IMR-90 (cell line): ENCODE data around the gene NCAPG2. TPM values are rescaled to one million over a fixed set of nuclear protein-coding genes. Genes with fewer than 3 reads are reported as not detected.

Experiments
- ATAC-seq: fragments of 200-7000 bp; cut with Tn5 transposase; 2 replicates; pipeline ENCODE4 v1.9.1; 2020; ENCODE audit warnings: low read depth, mild to moderate bottlenecking, moderate library complexity
- BruUV-seq: library from RNA; stranded (reverse); fragments of 400-500 nt; replicated peaks from 2 replicates; lab custom pipeline; 2021; lab: Mats Ljungman, UMichigan
- CTCF ChIA-PET: fragments of 300-600 bp; formaldehyde crosslinking; extraction: SDS; loops from one replicate; lab custom pipeline; 2021; ENCODE audit warnings: antibody characterized with exemption; lab: Yijun Ruan, JAX
- POLR2A ChIA-PET: fragments of 300-600 bp; sonication (Branson Sonifier 250); formaldehyde crosslinking; loops from one replicate; lab custom pipeline; 2022; ENCODE audit warnings: antibody characterized with exemption; ENCODE audit not compliant: unreplicated experiment; lab: Charles Lee
- DNase-seq: peaks from one replicate; pipeline ENCODE4 v3.0.0; 2013
- H2AFZ ChIP-seq: replicated peaks from 2 replicates; pipeline ENCODE3; 2013; ENCODE audit warnings: low read length, mild to moderate bottlenecking; ENCODE audit not compliant: poor library complexity
- H2AK5ac ChIP-seq: 2 replicates; pipeline ENCODE4 v1.6.1; 2013; ENCODE audit warnings: low read depth, low read length, inconsistent platforms
- H2AK9ac ChIP-seq: replicated peaks from 2 replicates; pipeline ENCODE3; 2013; ENCODE audit warnings: mild to moderate bottlenecking, low read depth, low read length, moderate library complexity; ENCODE audit not compliant: poor library complexity
- H2BK120ac ChIP-seq: 2 replicates; pipeline ENCODE4 v1.6.1; 2013; ENCODE audit warnings: low read depth, low read length, inconsistent platforms
- H2BK15ac ChIP-seq: 3 replicates; pipeline ENCODE4 v1.6.1; 2013; ENCODE audit warnings: low read depth, low read length, inconsistent platforms
- H2BK20ac ChIP-seq: 2 replicates; pipeline ENCODE4 v1.6.1; 2013; ENCODE audit warnings: low read depth, mild to moderate bottlenecking, inconsistent platforms, low read length, moderate library complexity
- H2BK5ac ChIP-seq: 2 replicates; pipeline ENCODE4 v1.6.1; 2013; ENCODE audit warnings: mild to moderate bottlenecking, low read depth, low read length, inconsistent platforms; ENCODE audit not compliant: poor library complexity, severe bottlenecking
- H3K14ac ChIP-seq: replicated peaks from 2 replicates; pipeline ENCODE4 v1.6.1; 2013; ENCODE audit warnings: low read depth, low read length, inconsistent platforms
- H3K18ac ChIP-seq: 2 replicates; pipeline ENCODE4 v1.6.1; 2013; ENCODE audit warnings: low read depth, low read length, control low read depth
- H3K23ac ChIP-seq: 2 replicates; pipeline ENCODE4 v1.6.1; 2013; ENCODE audit warnings: low read depth, low read length, inconsistent platforms
- H3K27ac ChIP-seq: 2 replicates; pipeline ENCODE4 v1.5.1; 2013; ENCODE audit warnings: mild to moderate bottlenecking, control low read depth, low read length; ENCODE audit not compliant: insufficient read depth
- H3K27me3 ChIP-seq: 2 replicates; pipeline ENCODE4 v1.6.1; 2013; ENCODE audit warnings: low read length; ENCODE audit not compliant: control insufficient read depth, insufficient read depth
- H3K36me3 ChIP-seq: 2 replicates; pipeline ENCODE4 v1.6.1; 2013; ENCODE audit warnings: low read length, mixed read lengths; ENCODE audit not compliant: control insufficient read depth, insufficient read depth
- H3K4ac ChIP-seq: 2 replicates; pipeline ENCODE4 v1.6.1; 2013; ENCODE audit warnings: low read depth, low read length, inconsistent platforms
- H3K4me1 ChIP-seq: 2 replicates; pipeline ENCODE4 v1.6.1; 2013; ENCODE audit warnings: low read length, mixed read lengths; ENCODE audit not compliant: control insufficient read depth, insufficient read depth
- H3K4me2 ChIP-seq: 2 replicates; pipeline ENCODE4 v1.6.1; 2013; ENCODE audit warnings: low read depth, mild to moderate bottlenecking, control low read depth, low read length, moderate library complexity
- H3K4me3 ChIP-seq: 2 replicates; pipeline ENCODE4 v1.5.1; 2013; ENCODE audit warnings: low read depth, mild to moderate bottlenecking, control low read depth, low read length, moderate library complexity; ENCODE audit not compliant: insufficient read depth
- H3K56ac ChIP-seq: 2 replicates; pipeline ENCODE4 v1.6.1; 2013; ENCODE audit warnings: low read length, inconsistent platforms; ENCODE audit not compliant: insufficient read depth; ENCODE audit errors: extremely low read depth
- H3K79me1 ChIP-seq, 2 experiments: 2 replicates each; pipeline ENCODE4 v1.6.1; 2013; ENCODE audit warnings: low read length in 2 of 2, inconsistent platforms in 1 of 2, low read depth in 1 of 2
- H3K9ac ChIP-seq: 2 replicates; pipeline ENCODE4 v1.6.1; 2013; ENCODE audit warnings: low read depth, low read length, control low read depth
- H3K9me1 ChIP-seq: 2 replicates; pipeline ENCODE4 v1.6.1; 2013; ENCODE audit warnings: low read length, inconsistent platforms; ENCODE audit not compliant: insufficient read depth
- H3K9me3 ChIP-seq: 2 replicates; pipeline ENCODE4 v1.6.1; 2013; ENCODE audit warnings: low read length; ENCODE audit not compliant: control insufficient read depth, insufficient read depth
- H4K20me1 ChIP-seq: 2 replicates; pipeline ENCODE4 v1.6.1; 2013; ENCODE audit warnings: low read length, inconsistent platforms; ENCODE audit not compliant: insufficient read depth
- H4K5ac ChIP-seq: 2 replicates; pipeline ENCODE4 v1.6.1; 2013; ENCODE audit warnings: mild to moderate bottlenecking, low read depth, low read length, control low read depth
- H4K8ac ChIP-seq, 2 experiments: 2 replicates each; pipeline ENCODE4 v1.6.1; 2013; ENCODE audit warnings: low read depth in 2 of 2, low read length in 2 of 2, control low read depth in 1 of 2, inconsistent platforms in 1 of 2
- H4K91ac ChIP-seq: 2 replicates; pipeline ENCODE4 v1.6.1; 2013; ENCODE audit warnings: low read depth, low read length, inconsistent platforms; ENCODE audit not compliant: insufficient read depth
- BHLHE40 ChIP-seq: fragments of 150-350 bp; IDR thresholded peaks from 2 replicates; pipeline ENCODE4 v1.6.1; 2016; ENCODE audit warnings: mild to moderate bottlenecking, low read depth, low read length
- CEBPB ChIP-seq: IDR thresholded peaks from 2 replicates; pipeline ENCODE4 v1.6.1; 2012; ENCODE audit warnings: low read depth, low read length, improper control_type of control experiment
- CHD1 ChIP-seq: IDR thresholded peaks from 2 replicates; pipeline ENCODE4 v1.6.1; 2012; ENCODE audit warnings: low read depth, low read length, improper control_type of control experiment
- ELK1 ChIP-seq: fragments of 150-350 bp; IDR thresholded peaks from 2 replicates; pipeline ENCODE4 v1.6.1; 2016; ENCODE audit warnings: low read depth, mild to moderate bottlenecking, low read length, moderate library complexity, borderline replicate concordance
- FOS ChIP-seq: fragments of 150-350 bp; IDR thresholded peaks from 2 replicates; pipeline ENCODE4 v1.6.1; 2016; ENCODE audit warnings: low read depth, low read length
- MAZ ChIP-seq: IDR thresholded peaks from 2 replicates; pipeline ENCODE4 v1.6.1; 2012; ENCODE audit warnings: low read depth, mild to moderate bottlenecking, low read length, improper control_type of control experiment, moderate library complexity, borderline replicate concordance
- MXI1 ChIP-seq: IDR thresholded peaks from 2 replicates; pipeline ENCODE4 v1.6.1; 2012; ENCODE audit warnings: low read depth, mild to moderate bottlenecking, low read length, moderate library complexity, borderline replicate concordance
- NFE2L2 ChIP-seq: fragments of 150-350 bp; IDR thresholded peaks from 2 replicates; pipeline ENCODE4 v1.6.1; 2016; ENCODE audit warnings: low read depth, mild to moderate bottlenecking, low read length
- POLR2A ChIP-seq: IDR thresholded peaks from 2 replicates; pipeline ENCODE4 v1.6.1; 2012; ENCODE audit warnings: mild to moderate bottlenecking, low read depth, low read length
- RCOR1 ChIP-seq: IDR thresholded peaks from 2 replicates; pipeline ENCODE4 v1.6.1; 2012; ENCODE audit warnings: mild to moderate bottlenecking, low read length, improper control_type of control experiment; ENCODE audit not compliant: insufficient replicate concordance
- RFX5 ChIP-seq: IDR thresholded peaks from 2 replicates; pipeline ENCODE4 v1.8.0; 2012; ENCODE audit warnings: low read depth, mild to moderate bottlenecking, low read length, moderate library complexity
- SMC3 ChIP-seq: fragments of 150-350 bp; IDR thresholded peaks from 2 replicates; pipeline ENCODE4 v1.6.1; 2016; ENCODE audit warnings: low read depth, mild to moderate bottlenecking, antibody characterized with exemption, low read length, moderate library complexity
- USF2 ChIP-seq: fragments of 150-350 bp; IDR thresholded peaks from 2 replicates; pipeline ENCODE4 v1.6.1; 2017; ENCODE audit warnings: mild to moderate bottlenecking, antibody characterized with exemption, low read length, low read depth
- WGBS, 2 experiments: methylation state at CpG; one replicate each; pipeline versions ENCODE4 v1.1.5 to v1.1.7; 2013; ENCODE audit warnings: missing lambda C conversion rate in 2 of 2; ENCODE audit not compliant: insufficient read length in 1 of 2; ENCODE audit errors: extremely low coverage in 2 of 2; 5-methylcytosine and 5-hydroxymethylcytosine counted together
- dilution Hi-C: fragments of 300-500 bp; cut with HindIII; formaldehyde crosslinking; loops from one replicate; pipeline ENCODE4 v1.14.3; 2018; ENCODE audit warnings: low sequenced_read_pairs; ENCODE audit not compliant: unreplicated experiment
- in situ Hi-C: fragments of 300-500 bp; cut with MboI; formaldehyde crosslinking; loops from 3 replicates; pipeline ENCODE4 v1.14.3; 2019; ENCODE audit warnings: low sequenced_read_pairs, inconsistent platforms, mixed read lengths
- intact Hi-C: fragments of 100-400 bp; cut with micrococcal nuclease; formaldehyde crosslinking; loops from 2 replicates; pipeline ENCODE4 v1.10.0; 2022
- polyA plus RNA-seq, 3 experiments: library from polyadenylated mRNA; depleted of rRNA; stranded (reverse); fragments of >200 nt; gene quantifications; 2 replicates each; pipeline ENCODE4 v1.2.3, GENCODE V29; 2012; ENCODE audit warnings: low replicate concordance in 1 of 3
- total RNA-seq: library from RNA; depleted of rRNA; stranded (reverse); fragments of >200 nt; gene quantifications from 2 replicates; pipeline ENCODE4 v1.2.3, GENCODE V29; 2012

NCAPG2 gene
- total and polyA plus RNA-seq, 2 of the 4 experiments (the other 2 are of a cell fraction), result 25.6 to 25.8 TPM

- H2BK20ac ChIP-seq, result no peak overlapping the region
- no peak for DNase-seq
Measured at GRCh38 chr7:158737064-158737695, 32.6 kb upstream of the NCAPG2 start.

More at GRCh38 chr7:158737064-158737695, 32.6 kb upstream of the NCAPG2 start:
- H2AK9ac ChIP-seq, result peak overlapping the region; percentile 45
- H3K4me3 ChIP-seq, result no peak overlapping the region
- H3K4me2 ChIP-seq, result no peak overlapping the region
- H3K4me1 ChIP-seq, result peaks cover 19% of the 10 kb centered on the region
- H3K18ac ChIP-seq, result no peak overlapping the region
- CTCF ChIA-PET, result no interaction called here
- peaks cover 9% of the 10 kb centered on the region; the same call in 1 of the 2 replicates for H4K20me1 ChIP-seq
- no peak overlapping the region for H2BK120ac ChIP-seq
- H3K27ac ChIP-seq, result no peak overlapping the region
- H3K56ac ChIP-seq, result no peak overlapping the region
- in situ Hi-C loops (no loop called here), intact Hi-C loops (no loop called here), dilution Hi-C loops (no loop called here)
- no peak overlapping the region for H2BK15ac ChIP-seq
- H2AFZ ChIP-seq, result no peak overlapping the region
- TF ChIP-seq RFX5, result no peak
- no peak for TF ChIP-seq CEBPB
- no peak for TF ChIP-seq MXI1
- no peak for TF ChIP-seq NFE2L2
- no peak for TF ChIP-seq POLR2A
- no peak for TF ChIP-seq RCOR1
- TF ChIP-seq MAZ, result no peak
- TF ChIP-seq BHLHE40, result no peak
- no peak for TF ChIP-seq ELK1
- no peak for TF ChIP-seq USF2
- no peak for TF ChIP-seq CHD1
- no peak for TF ChIP-seq FOS
- TF ChIP-seq SMC3, result no peak
- H3K9me3 ChIP-seq, result no peaks in the 10 kb centered on the region
- peaks cover 5 to 8% of the 10 kb centered on the region in 2 experiments; a peak in 2 of 4 replicates for H3K79me1 ChIP-seq
- no peak overlapping the region for H3K14ac ChIP-seq
- peaks cover 21% of the 10 kb centered on the region for H3K9me1 ChIP-seq
- no peak overlapping the region for H4K5ac ChIP-seq
- no peak overlapping the region for H3K9ac ChIP-seq
- WGBS, 2 experiments, result 96% methylated on average over 11 of the region's 19 CpGs; no CpG with 5 or more reads in 1 of the 2 experiments
- H2AK5ac ChIP-seq, result no peak overlapping the region
- POLR2A ChIA-PET, result no interaction called here
- no peaks in the 10 kb centered on the region for H3K27me3 ChIP-seq
- BruUV-seq, result no TSS peak
- no peak overlapping the region for H3K4ac ChIP-seq
- no peak overlapping the region for H4K91ac ChIP-seq
- no peak for ATAC-seq
- H2BK5ac ChIP-seq, result no peak overlapping the region
- H4K8ac ChIP-seq, result no peak overlapping the region
- H3K23ac ChIP-seq, result no peak overlapping the region
- peaks cover 41% of the 10 kb centered on the region for H3K36me3 ChIP-seq
